ENCODE data around the gene EDARADD.

EDARADD gene

GRCh38 chr1:236398538-236398937 is 4.5 kb downstream of the EDARADD start:
- CTCF ChIA-PET: no interaction called here
- POLR2A ChIA-PET: no interaction called here
- no peak for DNase-seq (ENCODE audit: extremely low spot score)
- TF ChIP-seq CTCF (IDR thresholded peaks at IDR 0.05; ENCODE audit: control extremely low read depth, extremely low read depth, low read depth, missing control alignments): no peak

- no peak for TF ChIP-seq CTCF (IDR thresholded peaks at IDR 0.05; ENCODE audit: control extremely low read depth, extremely low read depth, low read depth, missing control alignments)
- no peak for DNase-seq (ENCODE audit: extremely low spot score)
- POLR2A ChIA-PET: no interaction called here
- CTCF ChIA-PET: interaction anchor here (1.1 kb wide), 1 partner anchor 16 kb away, joined by 4 read pairs; no protein-coding TSS in a partner anchor
Observed at GRCh38 chr1:236400061-236400603, 6.0 kb downstream of the EDARADD start.

GRCh38 chr1:236401698-236402097 is 7.6 kb downstream of the EDARADD start:
- DNase-seq (ENCODE audit: extremely low spot score): no peak
- POLR2A ChIA-PET: no interaction called here
- no peak for TF ChIP-seq CTCF (IDR thresholded peaks at IDR 0.05; ENCODE audit: control extremely low read depth, extremely low read depth, low read depth, missing control alignments)
- CTCF ChIA-PET: no interaction called here

GRCh38 chr1:236403905-236404696 is 10.0 kb downstream of the EDARADD start:
- no peak for TF ChIP-seq CTCF (IDR thresholded peaks at IDR 0.05; ENCODE audit: control extremely low read depth, extremely low read depth, low read depth, missing control alignments)
- ChIA-PET CTCF (interaction anchor here (1.2 to 1.3 kb wide), 2 partner anchors 48 to 70 kb away, joined by 3 read pairs; no protein-coding TSS in a partner anchor), POLR2A (no interaction called here)
- no peak for DNase-seq (ENCODE audit: extremely low spot score)

- ChIA-PET POLR2A (no interaction called here), CTCF (no interaction called here)
- no peak for TF ChIP-seq CTCF (IDR thresholded peaks at IDR 0.05; ENCODE audit: control extremely low read depth, extremely low read depth, low read depth, missing control alignments)
- DNase-seq (ENCODE audit: extremely low spot score): no peak
Observed at GRCh38 chr1:236407059-236407458, 13.0 kb downstream of the EDARADD start.

DNA sequence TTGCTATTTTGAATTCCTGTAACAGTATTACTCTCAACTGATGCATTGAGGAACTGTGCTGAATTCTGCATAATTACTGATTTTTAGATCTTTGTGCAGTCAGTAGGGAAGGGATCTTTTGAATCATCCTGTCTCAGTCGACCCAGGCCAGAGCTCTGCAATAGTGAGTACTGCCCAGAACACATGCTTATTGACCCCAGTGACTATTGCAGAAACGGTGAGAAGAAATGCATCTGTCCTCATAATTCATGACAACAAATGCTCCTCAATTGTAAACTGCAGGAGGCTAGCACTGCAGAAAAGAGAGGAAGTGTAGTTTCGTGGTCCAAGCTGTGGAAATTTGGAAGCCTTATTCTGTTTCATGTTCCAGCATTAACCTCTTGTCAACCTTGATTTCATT is 19.6 kb downstream of the EDARADD start:
- no peak for TF ChIP-seq CTCF (IDR thresholded peaks at IDR 0.05; ENCODE audit: control extremely low read depth, extremely low read depth, low read depth, missing control alignments)
- no peak for DNase-seq (ENCODE audit: extremely low spot score)
- ChIA-PET CTCF (interaction anchor here (0.8 kb wide), 1 partner anchor 9 kb away, joined by 3 read pairs; no protein-coding TSS in a partner anchor), POLR2A (no interaction called here)
